ENCODE measurements around the gene ARSG. TPM values are rescaled to one million over a fixed set of nuclear protein-coding genes. Genes with fewer than 3 reads are reported as not detected.

The ARSG gene
- total and polyA plus RNA-seq, 2 of the 13 experiments (the other 11 are each of a cell fraction or from before 2014, with no cell fraction given), result 3.7 to 15.2 TPM

- no peak overlapping the region for H2AFZ ChIP-seq (ENCODE audit: low read length)
- in situ Hi-C loops (cut with HindIII; ENCODE audit: extremely low pct_ligation_motif_present, low pct_unique_long_range_greater_than_20kb) (no loop called here), intact Hi-C loops (cut with micrococcal nuclease; ENCODE audit: unreplicated experiment) (no loop called here)
- ATAC-seq, result no peak
- H3K36me3 ChIP-seq (replicated peaks in 1 of 2; ENCODE audit: control insufficient read depth in 1 of 2, insufficient read depth in 2 of 2, low read length in 2 of 2), result peaks cover 8 to 34% of the 10 kb centered on the region in 2 experiments
- no peak overlapping the region for H3K9ac ChIP-seq (ENCODE audit: insufficient read depth, low read depth, low read length)
- no peak overlapping the region for H3K27ac ChIP-seq (ENCODE audit: extremely low read length, insufficient read depth, low read length)
- POLR2A ChIA-PET, result no interaction called here
- H3K4me3 ChIP-seq (replicated peaks in 1 of 3; ENCODE audit: insufficient read depth in 1 of 3, low read depth in 2 of 3, low read length in 3 of 3), result no peak overlapping the region
- peaks cover 38% of the 10 kb centered on the region for H3K4me1 ChIP-seq (ENCODE audit: insufficient read depth, low read length)
- no peaks in the 10 kb centered on the region for H3K79me2 ChIP-seq (ENCODE audit: insufficient read depth, low read length)
- H3K27me3 ChIP-seq (ENCODE audit: control insufficient read depth in 1 of 2, insufficient read depth in 2 of 2, low read length in 2 of 2), result no peaks in the 10 kb centered on the region
- BruUV-seq (replicated peaks), result no TSS peak
- no peak for FAIRE-seq
- DNase-seq (ENCODE audit: low spot score), result no peak
- H3K9me3 ChIP-seq (ENCODE audit: low read length), result no peaks in the 10 kb centered on the region
- 96% methylated on average over 13 of the region's 13 CpGs for whole genome bisulfite sequencing (ENCODE audit: low lambda C conversion rate)
- no peaks in the 10 kb centered on the region for H4K20me1 ChIP-seq (ENCODE audit: insufficient read depth, low read length)
- H3K4me2 ChIP-seq (ENCODE audit: low read depth, low read length), result no peak overlapping the region
- no peak for TF ChIP-seq ZNF207 (IDR thresholded peaks at IDR 0.05; ENCODE audit: borderline replicate concordance)
- TF ChIP-seq ZSCAN5A (CRISPR knock-in tag; IDR thresholded peaks at IDR 0.05; ENCODE audit: borderline replicate concordance), result peak; percentile 99; the same call in 1 of the 2 replicates
- TF ChIP-seq POGZ (CRISPR knock-in tag; IDR thresholded peaks at IDR 0.05), result peak; percentile 27; the same call in 1 of the 2 replicates
- peak; percentile 49; the same call in 1 of the 2 replicates for TF ChIP-seq HOMEZ (CRISPR knock-in tag; IDR thresholded peaks at IDR 0.05; ENCODE audit: low read depth)
- TF ChIP-seq ATM (IDR thresholded peaks at IDR 0.05; ENCODE audit: borderline replicate concordance), result no peak
- TF ChIP-seq ZNF713 (CRISPR knock-in tag; IDR thresholded peaks at IDR 0.05), result no peak
- TF ChIP-seq ZNF800 (CRISPR knock-in tag; IDR thresholded peaks at IDR 0.05), result no peak
- no peak for TF ChIP-seq PLRG1 (conservative IDR thresholded peaks at IDR 0.05)
- TF ChIP-seq REXO4 (CRISPR knock-in tag; IDR thresholded peaks at IDR 0.05; ENCODE audit: borderline replicate concordance), result no peak
- no peak for TF ChIP-seq NR2F2 (IDR thresholded peaks at IDR 0.05; ENCODE audit: borderline replicate concordance, low read depth)
- CTCF ChIA-PET (ENCODE audit: low intra/inter-chr PET ratio, low total read pairs), result no interaction called here
Observed at GRCh38 chr17:68449021-68449739, 157.9 kb downstream of the ARSG start.
